ENCODE measurements around the gene HLA-DOA. TPM values are rescaled to one million over a fixed set of nuclear protein-coding genes. Genes with fewer than 3 reads are reported as not detected.

Gene HLA-DOA
- total RNA-seq, 1 donor from 2014 or later: 0.69 TPM

GRCh38 chr6:33030245-33030644, 20.9 kb upstream of the HLA-DOA start:
- peaks cover 5% of the 10 kb centered on the region for H3K36me3 Mint-ChIP-seq (ENCODE audit: unreplicated experiment)
- H3K4me1 Mint-ChIP-seq (ENCODE audit: low read depth, unreplicated experiment): no peaks in the 10 kb centered on the region
- H3K27ac Mint-ChIP-seq (ENCODE audit: unreplicated experiment): no peak overlapping the region
- H3K9me3 Mint-ChIP-seq (ENCODE audit: unreplicated experiment): no peaks in the 10 kb centered on the region
- no peaks in the 10 kb centered on the region for H3K27me3 Mint-ChIP-seq (ENCODE audit: unreplicated experiment)
- no peak for DNase-seq
- peak overlapping the region; percentile 4 for H3K4me3 Mint-ChIP-seq (ENCODE audit: unreplicated experiment)
- TF ChIP-seq CTCF (IDR thresholded peaks at IDR 0.05; ENCODE audit: partially characterized antibody, unreplicated experiment): no peak

- no peak for DNase-seq
- Mint-ChIP-seq H3K36me3 (ENCODE audit: unreplicated experiment) (no peaks in the 10 kb centered on the region), H3K9me3 (ENCODE audit: unreplicated experiment) (no peaks in the 10 kb centered on the region), H3K4me1 (ENCODE audit: low read depth, unreplicated experiment) (no peaks in the 10 kb centered on the region), H3K27me3 (ENCODE audit: unreplicated experiment) (no peaks in the 10 kb centered on the region), H3K27ac (ENCODE audit: unreplicated experiment) (no peak overlapping the region), H3K4me3 (ENCODE audit: unreplicated experiment) (peak overlapping the region; percentile 4)
- no peak for TF ChIP-seq CTCF (IDR thresholded peaks at IDR 0.05; ENCODE audit: partially characterized antibody, unreplicated experiment)
These were observed 20.2 kb upstream of the HLA-DOA start for GRCh38 chr6:33029328-33030184.

GRCh38 chr6:33028220-33028849, 18.9 kb upstream of the HLA-DOA start:
- Mint-ChIP-seq H3K4me1 (ENCODE audit: low read depth, unreplicated experiment) (no peaks in the 10 kb centered on the region), H3K9me3 (ENCODE audit: unreplicated experiment) (no peaks in the 10 kb centered on the region), H3K36me3 (ENCODE audit: unreplicated experiment) (no peaks in the 10 kb centered on the region), H3K27me3 (ENCODE audit: unreplicated experiment) (no peaks in the 10 kb centered on the region), H3K4me3 (ENCODE audit: unreplicated experiment) (no peak overlapping the region), H3K27ac (ENCODE audit: unreplicated experiment) (no peak overlapping the region)
- no peak for DNase-seq
- TF ChIP-seq CTCF (IDR thresholded peaks at IDR 0.05; ENCODE audit: partially characterized antibody, unreplicated experiment): no peak

- no peak overlapping the region for H3K27ac Mint-ChIP-seq (ENCODE audit: unreplicated experiment)
- no peak for DNase-seq
- TF ChIP-seq CTCF (IDR thresholded peaks at IDR 0.05; ENCODE audit: partially characterized antibody, unreplicated experiment): no peak
- H3K9me3 Mint-ChIP-seq (ENCODE audit: unreplicated experiment): peaks cover 2% of the 10 kb centered on the region
- no peaks in the 10 kb centered on the region for H3K36me3 Mint-ChIP-seq (ENCODE audit: unreplicated experiment)
- H3K27me3 Mint-ChIP-seq (ENCODE audit: unreplicated experiment): no peaks in the 10 kb centered on the region
- no peaks in the 10 kb centered on the region for H3K4me1 Mint-ChIP-seq (ENCODE audit: low read depth, unreplicated experiment)
- H3K4me3 Mint-ChIP-seq (ENCODE audit: unreplicated experiment): no peak overlapping the region
These were observed 15.1 kb upstream of the HLA-DOA start for GRCh38 chr6:33024521-33024920.

- H3K9me3 Mint-ChIP-seq (ENCODE audit: unreplicated experiment): peaks cover 2% of the 10 kb centered on the region
- no peaks in the 10 kb centered on the region for H3K27me3 Mint-ChIP-seq (ENCODE audit: unreplicated experiment)
- no peak overlapping the region for H3K4me3 Mint-ChIP-seq (ENCODE audit: unreplicated experiment)
- no peak for TF ChIP-seq CTCF (IDR thresholded peaks at IDR 0.05; ENCODE audit: partially characterized antibody, unreplicated experiment)
- no peaks in the 10 kb centered on the region for H3K36me3 Mint-ChIP-seq (ENCODE audit: unreplicated experiment)
- no peaks in the 10 kb centered on the region for H3K4me1 Mint-ChIP-seq (ENCODE audit: low read depth, unreplicated experiment)
- DNase-seq: no peak
- no peak overlapping the region for H3K27ac Mint-ChIP-seq (ENCODE audit: unreplicated experiment)
These were observed 14.1 kb upstream of the HLA-DOA start for GRCh38 chr6:33023536-33023935.
